DMS114 treated with DMSO at 0.1 percent for 48 hours (cell line): Measurements from ENCODE around the gene TBC1D30.
"Not testable (repeated sequence)": the region's sequence is repeated elsewhere in the genome, so short reads cannot be mapped to it uniquely, and the experiment has no call there.

ENCODE experiments used
- DNase-seq: peaks from one replicate; lab custom pipeline; 2025; ENCODE audit not compliant: unreplicated experiment; lab: John Stamatoyannopoulos, UW

TBC1D30 gene

GRCh38 chr12:64824500-64825142 is at the start of gene TBC1D30:
TBC1D30 (plus strand) TSS chr12:64824647; CDS start chr12:64824880, 233 bp downstream.
- no peak for DNase-seq

GRCh38 chr12:64775147-64775736 is 49.2 kb upstream of the TBC1D30 start:
- DNase-seq: not testable (repeated sequence)

- no peak for DNase-seq
These were observed 45.0 kb upstream of the TBC1D30 start for GRCh38 chr12:64779354-64779974.

- no peak for DNase-seq
These were observed 44.3 kb upstream of the TBC1D30 start for GRCh38 chr12:64780132-64780530.

- no peak for DNase-seq
These were observed 43.7 kb upstream of the TBC1D30 start for GRCh38 chr12:64780531-64781279.

- peak; percentile 26 for DNase-seq
These were observed 42.9 kb upstream of the TBC1D30 start for GRCh38 chr12:64781280-64782190.

- DNase-seq: no peak
These were observed 42.1 kb upstream of the TBC1D30 start for GRCh38 chr12:64782191-64782876.

GRCh38 chr12:64785838-64786237 is 38.6 kb upstream of the TBC1D30 start:
- DNase-seq: no peak

GRCh38 chr12:64790166-64790565 is 34.3 kb upstream of the TBC1D30 start:
- DNase-seq: no peak

GRCh38 chr12:64791036-64791435 is 33.4 kb upstream of the TBC1D30 start:
- DNase-seq: no peak

GRCh38 chr12:64792128-64792527 is 32.3 kb upstream of the TBC1D30 start:
- no peak for DNase-seq

- DNase-seq: no peak
These were observed 30.8 kb upstream of the TBC1D30 start for GRCh38 chr12:64793610-64794009.

- DNase-seq: no peak
These were observed 30.1 kb upstream of the TBC1D30 start for GRCh38 chr12:64794305-64794704.

GRCh38 chr12:64796205-64796845 is 28.1 kb upstream of the TBC1D30 start:
- peak; percentile 94 for DNase-seq

GRCh38 chr12:64797156-64797555 is 27.3 kb upstream of the TBC1D30 start:
- no peak for DNase-seq

GRCh38 chr12:64798165-64798564 is 26.3 kb upstream of the TBC1D30 start:
- DNase-seq: no peak

- no peak for DNase-seq
These were observed 23.8 kb upstream of the TBC1D30 start for GRCh38 chr12:64800640-64801039.

GRCh38 chr12:64801381-64801780 is 23.1 kb upstream of the TBC1D30 start:
- DNase-seq: peak; percentile 22

- DNase-seq: peak; percentile 32
These were observed 22.2 kb upstream of the TBC1D30 start for GRCh38 chr12:64802180-64802775.
